ENCODE data around the gene ARFIP2.

Gene ARFIP2

GRCh38 chr11:6481924-6482275 is 769 bp upstream of the ARFIP2 start:
- no peak for DNase-seq (ENCODE audit: low read depth)

- no peak for DNase-seq (ENCODE audit: low read depth)
These were observed 724 bp downstream of the ARFIP2 start for GRCh38 chr11:6480299-6480914.

- DNase-seq (ENCODE audit: low read depth), result no peak
These were observed 4.6 kb downstream of the ARFIP2 start for GRCh38 chr11:6476571-6476970.

GRCh38 chr11:6475936-6476335 is 5.2 kb downstream of the ARFIP2 start:
- DNase-seq (ENCODE audit: low read depth), result no peak

- DNase-seq (ENCODE audit: low read depth), result no peak
These were observed 6.2 kb downstream of the ARFIP2 start for GRCh38 chr11:6474806-6475500.

- no peak for DNase-seq (ENCODE audit: low read depth)
These were observed 6.7 kb downstream of the ARFIP2 start for GRCh38 chr11:6474413-6474792.

- DNase-seq (ENCODE audit: low read depth), result peak; percentile 68
These were observed 7.4 kb downstream of the ARFIP2 start, which contains the start of gene TRIM3 for GRCh38 chr11:6473451-6474412. Gene TRIM3 (minus strand): TSS chr11:6473941. CDS start chr11:6465695, 8,246 bp downstream.

- no peak for DNase-seq (ENCODE audit: low read depth)
These were observed 8.2 kb downstream of the ARFIP2 start for GRCh38 chr11:6472934-6473333.

- no peak for DNase-seq (ENCODE audit: low read depth)
These were observed 11.5 kb downstream of the ARFIP2 start for GRCh38 chr11:6469599-6469998.

GRCh38 chr11:6468712-6469495 is 12.2 kb downstream of the ARFIP2 start:
- DNase-seq (ENCODE audit: low read depth), result no peak

GRCh38 chr11:6459099-6459450 is 22.1 kb downstream of the ARFIP2 start:
- no peak for DNase-seq (ENCODE audit: low read depth)

GRCh38 chr11:6458352-6459098 is 22.6 kb downstream of the ARFIP2 start:
- no peak for DNase-seq (ENCODE audit: low read depth)

- no peak for DNase-seq (ENCODE audit: low read depth)
These were observed 23.4 kb downstream of the ARFIP2 start for GRCh38 chr11:6457581-6458320.

- DNase-seq (ENCODE audit: low read depth), result no peak
These were observed 24.6 kb downstream of the ARFIP2 start for GRCh38 chr11:6456361-6457073.

GRCh38 chr11:6455070-6455469 is 26.1 kb downstream of the ARFIP2 start:
- DNase-seq (ENCODE audit: low read depth), result no peak

GRCh38 chr11:6453152-6453551 is 28.0 kb downstream of the ARFIP2 start:
- DNase-seq (ENCODE audit: low read depth), result no peak

GRCh38 chr11:6452219-6452618 is 28.9 kb downstream of the ARFIP2 start:
- no peak for DNase-seq (ENCODE audit: low read depth)

GRCh38 chr11:6448574-6448973 is 32.6 kb downstream of the ARFIP2 start:
- no peak for DNase-seq (ENCODE audit: low read depth)

- peak; percentile 28 for DNase-seq (ENCODE audit: low read depth)
These were observed 37.7 kb downstream of the ARFIP2 start for GRCh38 chr11:6443269-6444003.
